GM12891 (cell line): Measurements from ENCODE around the gene FAM110A.

Experiments used
- PAX5 ChIP-seq: IDR thresholded peaks from 2 replicates; pipeline ENCODE4 v1.6.1; 2011; ENCODE audit warnings: low read length, moderate library complexity, mild to moderate bottlenecking; ENCODE audit not compliant: insufficient read depth, severe bottlenecking
- POLR2A ChIP-seq: IDR thresholded peaks from 2 replicates; pipeline ENCODE4 v1.6.1; 2011; ENCODE audit warnings: low read depth, low read length, control low read depth
- POLR2AphosphoS5 ChIP-seq: IDR thresholded peaks from 2 replicates; pipeline ENCODE4 v1.6.1; 2011; ENCODE audit warnings: low read depth, low read length, control low read depth
- POU2F2 ChIP-seq: IDR thresholded peaks from 2 replicates; pipeline ENCODE4 v1.6.1; 2011; ENCODE audit warnings: low read depth, mild to moderate bottlenecking, control low read depth, low read length, moderate library complexity
- SPI1 ChIP-seq: IDR thresholded peaks from 2 replicates; pipeline ENCODE4 v1.6.1; 2011; ENCODE audit warnings: low read depth, low read length, control low read depth
- TAF1 ChIP-seq: IDR thresholded peaks from 2 replicates; pipeline ENCODE4 v1.6.1; 2011; ENCODE audit warnings: low read depth, low read length, control low read depth

- no peak for TF ChIP-seq POLR2A
- no peak for TF ChIP-seq SPI1
- no peak for TF ChIP-seq POLR2AphosphoS5
- no peak for TF ChIP-seq TAF1
- TF ChIP-seq POU2F2, result no peak
- no peak for TF ChIP-seq PAX5
These were observed 48.2 kb downstream of the FAM110A start for GRCh38 chr20:881783-882144.
